GM10266 (cell line): Measurements from ENCODE around the gene KIFC3.
"Not testable (repeated sequence)": the region's sequence is repeated elsewhere in the genome, so short reads cannot be mapped to it uniquely, and the experiment has no call there.

ENCODE experiments used
- DNase-seq: peaks from one replicate; pipeline ENCODE4 v3.0.0; 2012; ENCODE audit errors: extremely low spot score
- CTCF ChIP-seq: IDR thresholded peaks from 2 replicates; pipeline ENCODE4 v1.5.1; 2012; ENCODE audit warnings: mild to moderate bottlenecking, low read depth; ENCODE audit not compliant: control insufficient read depth, insufficient read depth; ENCODE audit errors: missing control alignments

Gene KIFC3

GRCh38 chr16:57797216-57797525, 5.1 kb downstream of the KIFC3 start:
- no peak for DNase-seq
- TF ChIP-seq CTCF = no peak

GRCh38 chr16:57796014-57796413, 6.3 kb downstream of the KIFC3 start:
- not testable (repeated sequence) for DNase-seq

- peak; percentile 75 for DNase-seq
- TF ChIP-seq CTCF = peak; percentile 62
These were observed 6.8 kb downstream of the KIFC3 start for GRCh38 chr16:57795431-57795878.

GRCh38 chr16:57794849-57795430, 7.4 kb downstream of the KIFC3 start:
- DNase-seq = no peak
- no peak for TF ChIP-seq CTCF

- no peak for DNase-seq
- TF ChIP-seq CTCF = no peak
These were observed 10.3 kb downstream of the KIFC3 start for GRCh38 chr16:57791893-57792461.

GRCh38 chr16:57791195-57791892, 10.9 kb downstream of the KIFC3 start:
- DNase-seq = no peak
- no peak for TF ChIP-seq CTCF

- no peak for DNase-seq
- no peak for TF ChIP-seq CTCF
These were observed 13.3 kb downstream of the KIFC3 start for GRCh38 chr16:57788951-57789350.

- no peak for DNase-seq
- TF ChIP-seq CTCF = no peak
These were observed 13.9 kb downstream of the KIFC3 start for GRCh38 chr16:57788252-57788841.
